Adrenal gland (tissue), 12 donors: ENCODE results near the gene NLRC5. TPM values are rescaled to one million over a fixed set of nuclear protein-coding genes. Genes with fewer than 3 reads are reported as not detected.

Experiments
- DNase-seq, 7 donors: peaks; one replicate each; pipeline ENCODE4 v3.0.0-alpha.2; 2019 to 2020
- H3K27ac ChIP-seq, 5 donors: fragments of 200-600 bp; sonication (generic) in 4 of 5; 1 replicate in 3 of 5; 2 replicates in 2 of 5; pipeline versions ENCODE4 v1.5.1 to v1.8.0; 2016 to 2020; ENCODE audit warnings: mild to moderate bottlenecking in 1 of 5
- H3K27me3 ChIP-seq: fragments of 200-600 bp; 2 replicates; pipeline ENCODE4 v1.8.0; 2021
- H3K36me3 ChIP-seq, 2 donors: fragments of 200-600 bp; replicated peaks in 1 of 2; 1 replicate in 1 of 2; 2 replicates in 1 of 2; pipeline versions ENCODE4 v1.5.1 to v1.8.0; 2018 to 2022
- H3K4me1 ChIP-seq, 2 donors: fragments of 200-600 bp; replicated peaks in 1 of 2; 1 replicate in 1 of 2; 2 replicates in 1 of 2; pipeline versions ENCODE4 v1.5.1 to v1.8.0; 2018 to 2021
- H3K4me3 ChIP-seq, 4 donors: fragments of 200-600 bp; sonication (generic) in 3 of 4; one replicate each; pipeline ENCODE4 v1.5.1; 2016 to 2018
- H3K9me3 ChIP-seq, 3 donors: fragments of 200-600 bp; sonication (generic) in 1 of 3; replicated peaks in 1 of 3; 1 replicate in 2 of 3; 2 replicates in 1 of 3; pipeline versions ENCODE4 v1.5.1 to v1.8.0; 2016 to 2021
- CTCF ChIP-seq, 6 experiments: fragments of 450-650 bp in 4 of 6; fragments of 200-600 bp in 2 of 6; sonication (generic) in 1 of 6; IDR thresholded peaks; 1 replicate in 5 of 6; 2 replicates in 1 of 6; pipeline versions ENCODE4 v1.5.1 to v1.8.0; 2016 to 2021; ENCODE audit warnings: antibody characterized with exemption in 6 of 6, mild to moderate bottlenecking in 2 of 6, moderate library complexity in 1 of 6
- POLR2A ChIP-seq, 2 donors: fragments of 450-650 bp; IDR thresholded peaks; one replicate each; pipeline ENCODE4 v1.6.1; 2017; ENCODE audit warnings: antibody characterized with exemption in 2 of 2, mild to moderate bottlenecking in 2 of 2, moderate library complexity in 1 of 2
- WGBS, 4 donors: extraction: QIAGEN DNeasy Blood & Tissue Kit in 2 of 4; methylation state at CpG; one replicate each; pipeline versions ENCODE4 v1.1.5 to v1.1.7; 2013 to 2017; 5-methylcytosine and 5-hydroxymethylcytosine counted together
- intact Hi-C, 2 donors: fragments of 100-400 bp; cut with DNase I; formaldehyde crosslinking; loops; one replicate each; pipeline versions ENCODE4 v1.14.1 to v1.15.0; 2022 to 2023
- polyA plus RNA-seq, 3 donors: library from polyadenylated mRNA; stranded (reverse); fragments of 200-250 nt in 2 of 3; fragments of 350-450 nt in 1 of 3; fragmentation: Illumina TruSeq in 1 of 3; extraction: RNeasy Lipid Tissue Mini Kit (QIAGEN cat#74804) in 1 of 3; gene quantifications; one replicate each; pipeline ENCODE4 v1.2.3, GENCODE V29; 2013 to 2014
- total RNA-seq, 9 donors: library from RNA; depleted of rRNA in 4 of 9; stranded (reverse); fragments of >200 nt in 4 of 9; fragments of 120-200 nt in 1 of 9; fragmentation: NEBNext Ultra II Directional in 1 of 9; extraction: Animal tissue kit (Norgen Biotek cat#: 25700) in 1 of 9; gene quantifications; one replicate each; pipeline versions ENCODE4 v1.1.0 to v1.2.4, GENCODE V29; 2013 to 2023
- donor health status: healthy with polysubstance abuse.
- donor health status: Bipolar disorder and iron deficiency.
- donor health status: DM: yes; HTN: yes; CAD: no.
- donor health status: DM: no; HTN: no; CAD: no.
- donor health status: DM: no; HTN: no; CAD: no.
- donor health status: DM: yes; HTN: yes; CAD: no.

The NLRC5 gene
- total and polyA plus RNA-seq, 12 donors: 6.0 to 89.0 (median 26.6) TPM

GRCh38 chr16:57016301-57016700 is 26.9 kb downstream of the NLRC5 start:
- Histone ChIP-seq H3K27ac (no peak overlapping the region), H3K36me3 (peaks cover 0 to 6% of the 10 kb centered on the region in 2 donors), H3K9me3 (no peaks in the 10 kb centered on the region), H3K4me1 (peaks cover 0 to 3% of the 10 kb centered on the region in 2 donors), H3K4me3 (no peak overlapping the region), H3K27me3 (no peaks in the 10 kb centered on the region)
- DNase-seq: no peak
- WGBS, 4 donors: 93 to 96% (median 95%) methylated on average over 6 of the region's 6 CpGs
- intact Hi-C loops: no loop called here
- no peak for TF ChIP-seq POLR2A (IDR thresholded peaks at IDR 0.05)
- TF ChIP-seq CTCF (IDR thresholded peaks at IDR 0.05): no peak

- H3K36me3 ChIP-seq: peaks cover 0 to 11% of the 10 kb centered on the region in 2 donors
- 82 to 97% (median 89%) methylated on average over 6 of the region's 6 CpGs for WGBS, 4 donors
- TF ChIP-seq POLR2A (IDR thresholded peaks at IDR 0.05): no peak
- no peak for TF ChIP-seq CTCF (IDR thresholded peaks at IDR 0.05)
- no peak for DNase-seq
- H3K4me1 ChIP-seq: peaks cover 0 to 3% of the 10 kb centered on the region in 2 donors
- intact Hi-C loops: no loop called here
- H3K4me3 ChIP-seq: no peak overlapping the region
- H3K9me3 ChIP-seq: no peaks in the 10 kb centered on the region
- no peak overlapping the region for H3K27ac ChIP-seq
- no peaks in the 10 kb centered on the region for H3K27me3 ChIP-seq
Observed at GRCh38 chr16:57016831-57017230, 27.5 kb downstream of the NLRC5 start.

- TF ChIP-seq CTCF (IDR thresholded peaks at IDR 0.05): no peak
- WGBS, 4 donors: 69 to 80% (median 74%) methylated on average over 1 of the region's 1 CpG
- H3K4me3 ChIP-seq: no peak overlapping the region
- peaks cover 0 to 3% of the 10 kb centered on the region in 2 donors for H3K4me1 ChIP-seq
- intact Hi-C loops: no loop called here
- no peaks in the 10 kb centered on the region for H3K27me3 ChIP-seq
- H3K9me3 ChIP-seq: no peaks in the 10 kb centered on the region
- no peak overlapping the region for H3K27ac ChIP-seq
- H3K36me3 ChIP-seq: peaks cover 0 to 14% of the 10 kb centered on the region in 2 donors
- DNase-seq: no peak
Observed at GRCh38 chr16:57017251-57017650, 27.9 kb downstream of the NLRC5 start.

- Histone ChIP-seq H3K36me3 (peaks cover 0 to 14% of the 10 kb centered on the region in 2 donors), H3K4me1 (no peaks in the 10 kb centered on the region), H3K4me3 (no peak overlapping the region), H3K27ac (no peak overlapping the region), H3K27me3 (no peaks in the 10 kb centered on the region), H3K9me3 (no peaks in the 10 kb centered on the region)
- WGBS, 4 donors: 42 to 89% (median 88%) methylated on average over 2 of the region's 2 CpGs
- DNase-seq: no peak
- TF ChIP-seq POLR2A (IDR thresholded peaks at IDR 0.05) (no peak), CTCF (IDR thresholded peaks at IDR 0.05) (no peak)
- intact Hi-C loops: no loop called here
Observed at GRCh38 chr16:57019746-57020145, 30.4 kb downstream of the NLRC5 start.
